ENCODE results near the gene ID1.

- TF ChIP-seq, protein P1, sequence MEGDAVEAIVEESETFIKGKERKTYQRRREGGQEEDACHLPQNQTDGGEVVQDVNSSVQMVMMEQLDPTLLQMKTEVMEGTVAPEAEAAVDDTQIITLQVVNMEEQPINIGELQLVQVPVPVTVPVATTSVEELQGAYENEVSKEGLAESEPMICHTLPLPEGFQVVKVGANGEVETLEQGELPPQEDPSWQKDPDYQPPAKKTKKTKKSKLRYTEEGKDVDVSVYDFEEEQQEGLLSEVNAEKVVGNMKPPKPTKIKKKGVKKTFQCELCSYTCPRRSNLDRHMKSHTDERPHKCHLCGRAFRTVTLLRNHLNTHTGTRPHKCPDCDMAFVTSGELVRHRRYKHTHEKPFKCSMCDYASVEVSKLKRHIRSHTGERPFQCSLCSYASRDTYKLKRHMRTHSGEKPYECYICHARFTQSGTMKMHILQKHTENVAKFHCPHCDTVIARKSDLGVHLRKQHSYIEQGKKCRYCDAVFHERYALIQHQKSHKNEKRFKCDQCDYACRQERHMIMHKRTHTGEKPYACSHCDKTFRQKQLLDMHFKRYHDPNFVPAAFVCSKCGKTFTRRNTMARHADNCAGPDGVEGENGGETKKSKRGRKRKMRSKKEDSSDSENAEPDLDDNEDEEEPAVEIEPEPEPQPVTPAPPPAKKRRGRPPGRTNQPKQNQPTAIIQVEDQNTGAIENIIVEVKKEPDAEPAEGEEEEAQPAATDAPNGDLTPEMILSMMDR (IDR thresholded peaks at IDR 0.05 in 8 of 11, conservative IDR thresholded peaks at IDR 0.05 in 3 of 11): no peak
- no peak for TF ChIP-seq POLR2AphosphoS5 (IDR thresholded peaks at IDR 0.05)
Observed at GRCh38 chr20:31576751-31577150, 28.3 kb upstream of the ID1 start.
